GDM1 (cell line): ENCODE results near the gene KCNK16.

ENCODE experiments used
- DNase-seq: peaks from one replicate; lab custom pipeline; 2025; lab: John Stamatoyannopoulos, UW

KCNK16 gene

GRCh38 chr6:39276379-39276995 lies 46.0 kb downstream of the KCNK16 start:
- DNase-seq, result no peak

- no peak for DNase-seq
Measured at GRCh38 chr6:39274903-39275302, 47.6 kb downstream of the KCNK16 start.

GRCh38 chr6:39274471-39274870 lies 48.0 kb downstream of the KCNK16 start:
- no peak for DNase-seq

GRCh38 chr6:39273406-39273821 lies 49.1 kb downstream of the KCNK16 start:
- DNase-seq, result no peak

- DNase-seq, result no peak
Measured at GRCh38 chr6:39269961-39270360, 52.5 kb downstream of the KCNK16 start.

- no peak for DNase-seq
Measured at GRCh38 chr6:39268721-39269120, 53.8 kb downstream of the KCNK16 start.

GRCh38 chr6:39268171-39268570 lies 54.3 kb downstream of the KCNK16 start:
- no peak for DNase-seq

- DNase-seq, result no peak
Measured at GRCh38 chr6:39266782-39267355, 55.6 kb downstream of the KCNK16 start.

- no peak for DNase-seq
Measured at GRCh38 chr6:39266375-39266774, 56.1 kb downstream of the KCNK16 start.
